ENCODE measurements around the gene NT5M.
"Not testable (repeated sequence)": the region's sequence is repeated elsewhere in the genome, so short reads cannot be mapped to it uniquely, and the experiment has no call there.

NT5M gene

DNA sequence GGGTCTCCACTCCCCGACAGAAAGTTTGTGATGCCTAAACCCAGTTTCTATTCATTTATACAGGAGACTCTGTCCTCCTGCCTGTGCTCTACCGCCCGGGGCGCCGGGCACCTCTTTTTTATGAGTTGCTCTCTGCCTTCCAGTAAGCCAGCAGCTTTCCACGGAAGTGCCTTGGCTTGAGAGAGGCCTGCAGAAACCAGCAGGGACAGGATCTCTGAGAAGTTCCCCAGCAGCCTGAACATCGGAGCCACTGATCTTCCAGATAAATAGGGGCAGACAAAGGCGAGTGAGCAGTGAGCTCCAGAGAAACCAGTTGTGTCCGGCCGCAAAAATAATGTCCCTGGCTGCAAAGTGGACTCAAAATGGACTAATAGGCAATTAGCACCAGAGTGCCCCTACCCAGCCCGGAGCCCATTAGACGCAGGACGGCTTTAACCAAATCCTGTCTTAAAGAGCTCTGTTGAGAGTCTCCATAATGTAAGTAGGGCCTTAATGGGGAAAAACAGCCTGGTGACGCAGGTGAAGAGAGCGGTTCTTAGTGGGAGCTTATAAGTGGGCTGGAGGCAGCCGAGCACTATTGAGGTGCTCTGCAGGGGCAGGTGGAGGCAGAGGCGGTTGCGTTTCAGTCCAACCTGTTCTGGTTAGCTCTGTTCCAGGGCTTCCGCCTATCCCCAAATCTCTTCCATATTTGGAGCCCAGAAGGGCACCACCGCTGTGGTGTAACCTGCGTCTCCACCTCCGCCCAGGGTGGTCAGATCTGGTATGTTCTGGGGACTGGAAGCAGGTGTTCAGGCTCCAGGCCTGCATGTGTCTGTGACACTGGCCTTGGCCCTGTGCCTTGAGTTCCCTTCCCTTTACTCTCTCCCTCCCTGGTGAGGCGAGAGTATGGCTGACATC is 74.1 kb downstream of the NT5M start:
- no peak for DNase-seq

DNA sequence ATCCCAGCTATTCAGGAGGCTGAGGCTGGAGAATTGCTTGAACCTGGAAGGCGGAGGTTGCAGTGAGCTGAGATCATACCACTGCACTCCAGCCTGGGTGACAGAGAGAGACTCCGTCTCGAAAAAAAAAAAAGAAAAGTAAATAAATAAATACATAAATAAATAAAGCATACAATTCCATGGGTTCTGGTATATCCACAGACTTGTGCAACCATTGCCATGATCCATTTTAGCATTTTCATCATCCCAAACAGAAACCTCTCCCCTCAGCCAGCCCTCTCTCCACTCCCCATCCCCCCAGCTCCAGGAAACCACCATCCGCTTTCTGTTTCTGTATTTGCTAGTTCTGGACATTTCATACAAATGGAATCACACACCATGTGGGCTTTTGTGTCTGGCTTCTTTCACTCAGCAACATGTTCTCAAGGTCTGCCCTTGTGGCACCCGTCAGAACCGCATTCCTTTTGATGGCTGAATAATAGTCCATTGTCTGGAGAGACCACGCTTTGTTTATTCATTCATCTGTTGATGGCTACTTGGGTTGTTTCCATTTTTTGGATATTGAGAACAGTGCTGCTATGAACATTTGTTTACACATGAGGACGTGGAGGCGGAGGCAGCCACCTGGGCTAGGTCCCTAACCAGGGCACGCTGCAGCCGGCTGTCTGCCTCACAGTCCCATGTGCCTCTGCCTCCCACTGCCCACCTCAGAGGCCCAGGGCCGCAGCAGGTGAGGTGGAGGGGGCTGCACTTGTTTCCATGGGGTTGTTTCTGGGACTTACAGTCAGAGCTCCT is 76.2 kb downstream of the NT5M start:
- DNase-seq: peak in 1 of 2 experiments; percentile 5

DNA sequence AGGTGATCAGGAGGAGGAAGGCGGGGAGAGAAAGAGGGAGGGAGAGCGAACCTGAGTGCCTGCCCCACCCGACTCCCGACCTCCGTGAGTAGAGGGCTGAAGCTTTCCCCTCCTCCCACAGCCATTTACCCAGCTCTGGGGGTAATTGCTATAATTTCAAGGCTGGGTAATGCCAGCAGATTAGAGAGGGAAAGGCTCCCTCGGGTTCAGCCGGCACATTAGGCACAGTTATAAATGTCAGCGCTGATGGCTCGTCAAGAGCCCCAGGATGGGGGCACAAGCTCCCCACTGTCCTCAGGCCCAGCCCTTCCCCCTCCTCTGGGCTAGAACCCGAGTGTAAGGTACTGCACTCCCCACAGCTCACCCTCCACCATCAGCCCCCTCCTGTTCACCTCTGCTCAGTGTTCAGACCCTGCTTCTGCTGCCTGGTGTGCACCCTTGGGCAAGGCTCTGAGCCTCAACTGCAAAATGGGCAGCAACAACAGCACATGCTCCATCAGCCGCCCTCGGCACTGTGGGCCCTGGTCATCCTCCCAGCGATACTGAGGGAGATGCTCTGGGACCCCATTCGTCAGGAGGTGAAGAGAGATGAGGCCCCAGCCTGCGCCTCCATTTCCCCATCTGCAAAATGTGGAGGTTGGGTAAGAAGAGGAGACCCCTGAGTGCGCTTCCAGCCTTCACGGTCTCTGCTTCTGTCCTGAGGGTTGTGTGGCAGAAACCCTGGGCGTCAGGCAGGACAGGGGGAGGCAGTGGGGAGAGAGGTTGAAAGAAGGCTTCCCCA is 77.2 kb downstream of the NT5M start:
- DNase-seq: no peak

DNA sequence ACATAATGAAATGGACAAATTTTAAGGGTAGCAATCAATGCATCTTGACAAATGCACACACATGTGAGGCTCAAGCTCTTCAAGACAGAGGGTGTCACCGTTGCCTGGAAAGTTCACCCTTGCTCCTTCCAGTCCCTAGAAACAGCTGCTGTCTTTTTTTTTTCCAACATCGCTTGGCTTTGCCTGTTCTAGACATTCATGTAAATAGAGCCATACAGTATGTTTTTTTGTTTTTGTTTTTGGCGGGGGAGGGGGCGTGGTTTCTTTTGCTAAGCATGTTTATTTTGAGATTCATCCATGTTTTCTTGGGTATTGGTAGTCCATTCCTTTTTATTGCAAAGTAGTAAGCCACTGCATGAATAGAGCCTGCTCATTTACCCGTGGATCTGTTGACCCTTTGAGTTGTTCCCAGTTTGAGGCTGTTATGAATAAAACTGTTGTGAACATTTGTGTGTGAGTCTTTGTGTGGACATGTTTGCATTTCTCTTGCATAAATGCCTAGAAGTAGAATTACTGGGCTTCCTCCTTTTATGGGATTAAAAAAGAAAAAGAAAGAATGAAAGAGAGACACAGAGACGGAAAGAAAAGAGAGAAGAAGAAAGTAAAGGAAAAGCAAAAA is 78.4 kb downstream of the NT5M start:
- no peak for DNase-seq

DNA sequence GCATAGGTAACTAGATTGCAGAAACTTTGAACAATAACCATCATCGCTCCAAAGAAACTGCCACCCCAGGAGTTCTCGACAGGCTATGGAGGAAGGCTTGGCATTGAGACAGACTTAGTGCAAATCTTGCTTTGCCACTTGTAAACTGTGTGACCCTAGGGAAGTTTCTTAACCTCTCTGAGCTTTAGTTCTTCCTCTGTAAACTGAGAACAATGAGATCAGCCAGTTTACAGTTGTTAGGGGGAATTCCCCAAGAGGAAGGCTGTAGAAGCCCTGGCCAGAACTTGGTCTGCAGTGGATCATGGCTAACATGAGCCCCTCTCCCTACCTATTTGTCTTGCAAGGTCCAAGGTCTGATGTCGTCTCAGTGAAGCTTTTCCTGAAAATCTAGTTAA is 78.9 kb downstream of the NT5M start:
- DNase-seq: no peak

DNA sequence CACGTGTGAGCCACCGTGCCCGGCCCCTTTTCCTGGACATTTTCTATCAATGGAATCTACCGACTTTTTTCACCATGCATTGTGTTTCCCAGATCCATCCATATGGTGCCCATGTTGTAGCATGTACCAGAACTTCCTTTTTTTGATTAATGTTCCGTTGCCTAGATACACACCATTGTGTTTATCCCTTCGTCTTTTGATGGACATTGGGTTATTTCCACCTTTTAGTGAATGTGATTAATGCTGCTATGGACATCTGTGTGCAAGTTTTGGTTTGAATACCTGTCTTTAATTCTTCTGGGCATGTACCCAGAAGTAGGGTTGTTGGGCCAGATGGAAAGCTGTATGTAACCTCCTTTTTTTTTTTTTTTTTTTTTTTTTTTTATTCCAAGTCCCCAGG is 79.8 kb downstream of the NT5M start:
- DNase-seq: no peak

DNA sequence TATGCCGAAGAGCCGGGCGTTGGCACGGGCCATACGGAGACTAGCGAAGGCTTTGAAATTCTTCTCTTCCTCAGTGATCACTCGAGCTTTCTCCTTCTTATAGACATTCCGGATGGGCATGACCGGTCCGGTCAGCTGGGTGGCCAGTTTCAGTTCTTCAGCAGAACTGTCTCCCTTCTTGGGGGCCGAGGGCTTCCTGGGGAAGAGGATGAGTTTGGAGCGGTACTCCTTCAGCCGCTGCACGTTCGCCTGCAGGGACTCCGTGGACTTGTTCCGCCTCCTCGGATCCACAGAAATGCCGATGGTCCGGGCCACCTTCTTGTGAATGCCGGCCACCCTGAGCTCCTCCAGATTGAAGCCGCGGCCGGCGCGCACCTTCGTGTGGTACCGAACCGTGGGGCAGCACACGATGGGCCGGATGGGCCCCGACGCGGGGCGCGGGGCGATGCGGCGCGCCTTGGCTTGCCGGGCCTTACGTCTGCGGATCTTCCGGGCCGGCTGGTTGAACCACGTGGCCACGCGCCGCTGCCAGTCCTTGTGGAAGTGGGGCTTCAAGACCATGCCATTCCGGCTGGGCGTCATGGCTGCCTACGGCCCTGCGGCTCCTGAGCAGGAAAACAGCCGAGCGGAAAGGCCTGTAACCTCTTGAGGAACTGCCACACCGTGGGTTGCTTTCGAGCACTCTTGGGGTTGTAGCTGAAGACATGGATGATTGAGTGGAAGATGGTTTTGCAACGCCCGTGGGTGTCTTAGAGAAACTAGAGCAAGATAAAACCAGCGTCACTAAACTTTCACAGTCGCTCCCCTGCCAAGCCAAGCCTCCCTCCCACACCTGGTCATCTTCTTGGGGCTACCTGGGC is 80.5 kb downstream of the NT5M start:
- DNase-seq: not testable (repeated sequence)

DNA sequence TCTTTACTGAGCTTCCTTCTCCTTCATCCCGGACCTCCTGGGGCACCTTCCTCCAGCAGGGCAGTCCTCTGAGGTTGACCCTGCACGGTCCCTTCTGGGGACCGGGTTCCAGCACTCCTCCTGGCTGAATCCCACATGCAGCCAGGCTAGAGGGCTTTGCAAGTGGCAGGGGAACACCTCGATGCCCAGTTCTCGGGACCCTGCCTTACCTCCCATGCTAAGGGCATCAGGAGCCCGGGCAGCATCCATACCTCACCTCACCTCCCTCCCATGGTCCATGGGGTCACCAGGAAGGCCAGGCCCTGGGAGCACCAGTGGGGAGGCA is 81.1 kb downstream of the NT5M start:
- no peak for DNase-seq

DNA sequence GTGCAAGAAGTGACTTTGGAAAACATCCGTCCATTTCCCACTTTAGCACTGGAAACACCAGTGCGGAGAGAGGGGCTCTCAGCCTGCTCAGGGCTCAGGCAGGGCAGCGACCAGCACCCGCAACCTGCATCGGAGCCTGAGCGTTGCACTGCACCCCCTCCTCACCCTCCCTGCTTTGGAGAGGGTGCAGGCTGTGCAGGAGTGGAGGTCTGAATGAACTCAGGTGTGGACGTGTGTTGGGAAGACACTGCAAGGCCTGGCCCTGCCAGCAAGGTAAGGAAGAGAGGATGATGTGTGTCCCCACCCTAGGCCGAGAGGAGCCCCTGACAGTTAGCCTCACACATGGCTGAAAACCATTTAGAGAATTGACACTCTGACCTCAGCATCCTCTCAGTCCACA is 81.8 kb downstream of the NT5M start:
- DNase-seq: no peak

DNA sequence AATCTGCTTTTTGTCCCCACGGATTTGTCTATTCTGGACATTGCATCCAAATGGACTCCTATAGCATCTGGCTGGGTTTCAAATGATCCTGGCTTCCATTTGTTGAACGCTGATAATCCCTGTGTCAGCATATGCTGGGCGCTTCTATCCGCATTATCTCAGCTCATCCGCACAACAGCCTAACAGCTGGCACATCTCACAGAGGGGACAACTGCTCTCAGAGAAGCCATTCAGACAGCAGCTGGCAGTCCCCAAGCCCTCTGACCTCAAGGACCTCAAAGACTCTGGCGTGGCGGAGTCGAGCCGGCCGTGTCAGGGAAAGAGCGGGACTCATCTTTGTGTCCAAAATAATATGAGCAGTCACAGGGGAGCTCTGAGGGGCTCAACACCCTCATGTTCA is 82.3 kb downstream of the NT5M start:
- no peak for DNase-seq

DNA sequence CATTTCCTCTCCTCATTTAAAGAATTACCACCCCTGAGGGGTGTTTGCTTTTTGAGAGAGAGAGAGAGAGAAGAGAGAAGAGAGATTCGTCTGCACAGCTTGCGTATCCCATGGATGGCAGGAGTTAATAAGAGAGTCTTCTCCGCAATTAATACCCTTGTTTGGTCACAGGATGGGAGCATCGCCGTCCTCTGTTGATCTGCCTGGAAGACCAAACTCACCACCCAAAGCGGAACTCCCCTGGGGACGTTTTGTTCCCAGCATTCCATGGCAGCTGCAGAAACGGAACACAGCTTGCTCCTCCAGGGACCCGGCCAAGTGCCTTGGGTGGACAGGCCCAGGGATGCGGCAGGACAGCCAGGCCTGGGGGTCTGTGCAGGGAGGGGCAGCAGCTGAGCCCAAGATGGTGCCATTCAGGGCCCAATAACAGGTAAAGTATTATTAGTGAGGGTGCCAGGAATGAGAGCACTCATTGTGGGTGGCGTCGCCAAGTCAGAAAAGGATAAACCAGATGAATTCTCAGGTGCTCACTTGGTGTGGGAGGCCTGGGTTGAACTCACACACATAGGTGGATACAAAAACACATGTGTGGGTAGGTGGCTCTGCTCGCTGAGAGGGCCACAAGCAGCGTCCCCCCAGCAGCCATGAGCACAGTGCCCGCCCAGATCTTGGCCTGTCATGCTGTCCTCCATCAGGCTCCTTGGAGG is 83.1 kb downstream of the NT5M start:
- DNase-seq: no peak

DNA sequence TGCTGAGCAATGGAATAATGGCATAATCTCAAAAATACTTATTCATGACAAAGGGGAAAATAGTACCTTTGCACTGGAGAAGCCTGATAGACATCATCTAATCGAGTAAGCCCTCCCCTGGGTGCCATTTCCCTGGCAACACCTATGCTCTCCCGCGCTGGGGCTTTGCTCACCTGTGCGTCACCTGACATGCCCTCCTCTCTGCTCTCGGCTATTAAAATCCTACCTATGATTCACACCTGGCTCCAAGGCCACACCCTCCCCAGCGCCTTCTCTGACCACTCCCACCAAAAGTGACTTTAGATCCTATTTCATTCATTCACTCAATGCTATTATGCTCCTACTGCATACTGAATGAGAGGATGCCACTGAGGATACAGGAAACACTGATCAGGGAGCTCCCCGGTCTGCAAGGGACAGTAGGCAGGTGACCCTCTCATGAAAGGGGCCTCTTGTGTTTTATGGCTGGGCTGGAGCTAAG is 83.9 kb downstream of the NT5M start:
- no peak for DNase-seq

DNA sequence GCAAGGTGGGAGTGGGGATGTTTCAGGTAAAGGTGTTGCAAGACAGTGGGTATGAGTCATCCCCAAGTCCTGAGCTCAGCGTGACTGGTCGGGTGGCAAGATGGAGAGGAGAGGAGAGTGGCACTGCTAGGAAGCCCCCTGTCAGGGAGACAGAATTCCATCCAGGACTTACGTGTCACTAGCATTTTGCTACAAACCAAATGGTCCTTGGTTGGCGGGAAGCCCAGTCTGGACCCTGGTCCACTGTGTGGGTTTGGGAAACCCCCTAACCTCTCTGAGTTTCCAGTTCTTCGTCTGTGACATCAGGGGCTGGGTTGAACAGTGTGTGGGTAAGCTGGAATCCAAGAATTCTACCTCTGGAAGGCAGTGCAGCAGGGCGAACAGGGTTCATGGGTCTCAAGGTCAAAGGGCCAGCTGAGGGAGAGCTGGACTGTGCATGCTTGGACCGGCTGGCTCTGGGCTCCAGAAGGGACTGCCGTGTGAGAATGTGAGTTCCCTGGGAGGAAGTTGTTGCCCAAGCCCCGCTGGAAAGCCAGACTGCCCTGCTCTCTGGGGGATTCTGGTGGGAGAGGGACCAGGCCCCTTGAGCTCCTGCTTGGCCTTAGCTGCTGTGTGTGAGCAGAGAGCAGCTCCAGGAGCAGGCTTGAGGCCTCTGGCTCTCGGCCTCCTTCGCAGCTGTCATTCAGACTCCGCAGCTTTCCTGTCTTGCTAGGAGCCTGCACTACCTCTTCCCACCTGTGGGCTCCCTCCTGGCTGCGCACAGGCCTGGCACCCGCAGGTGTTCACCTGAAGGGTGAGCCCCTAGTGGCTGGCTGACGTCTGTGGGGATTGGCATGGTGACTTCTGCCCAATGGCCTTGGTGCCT is 84.6 kb downstream of the NT5M start:
- peak in 1 of 2 experiments; percentile 33 for DNase-seq

DNA sequence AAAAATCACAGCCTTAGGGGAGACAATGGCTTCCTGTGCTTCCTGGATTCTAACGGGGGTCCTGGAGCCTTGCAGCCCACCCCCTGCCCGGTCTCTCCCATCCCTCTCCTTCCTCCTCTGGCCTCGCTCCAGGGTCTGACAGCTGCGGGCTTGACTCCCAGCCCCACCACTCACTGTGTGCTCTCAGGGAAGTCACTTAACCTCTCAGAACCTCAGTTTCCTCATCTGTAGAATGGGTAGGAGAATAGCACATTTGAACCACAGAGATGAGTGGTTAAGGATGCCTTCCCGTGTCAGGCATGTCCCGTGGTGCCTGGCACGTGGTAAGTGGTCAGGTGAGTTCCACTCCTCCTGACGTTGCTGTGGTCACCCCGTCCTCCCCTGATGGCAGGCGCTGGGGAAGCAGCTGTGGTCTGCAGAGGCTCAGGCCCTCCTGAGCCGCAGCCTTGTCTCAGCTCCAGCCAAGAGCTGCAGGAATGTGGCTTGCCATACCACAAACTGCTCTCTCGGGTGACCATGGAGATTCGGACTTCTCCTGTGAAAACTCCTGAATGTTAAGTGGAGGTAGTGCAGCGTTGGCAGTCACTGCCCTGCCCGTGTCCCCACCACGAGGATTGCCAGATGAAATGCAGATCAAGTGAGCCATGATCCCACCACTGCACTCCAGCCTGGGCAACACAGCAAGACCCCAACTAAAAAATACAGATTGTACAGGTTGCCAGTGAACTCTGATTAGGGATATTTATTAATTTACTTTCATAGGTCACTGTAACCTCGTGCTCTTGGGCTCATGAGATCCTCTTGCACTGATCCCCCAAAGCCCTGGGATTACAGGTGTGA is 85.7 kb downstream of the NT5M start:
- no peak for DNase-seq

DNA sequence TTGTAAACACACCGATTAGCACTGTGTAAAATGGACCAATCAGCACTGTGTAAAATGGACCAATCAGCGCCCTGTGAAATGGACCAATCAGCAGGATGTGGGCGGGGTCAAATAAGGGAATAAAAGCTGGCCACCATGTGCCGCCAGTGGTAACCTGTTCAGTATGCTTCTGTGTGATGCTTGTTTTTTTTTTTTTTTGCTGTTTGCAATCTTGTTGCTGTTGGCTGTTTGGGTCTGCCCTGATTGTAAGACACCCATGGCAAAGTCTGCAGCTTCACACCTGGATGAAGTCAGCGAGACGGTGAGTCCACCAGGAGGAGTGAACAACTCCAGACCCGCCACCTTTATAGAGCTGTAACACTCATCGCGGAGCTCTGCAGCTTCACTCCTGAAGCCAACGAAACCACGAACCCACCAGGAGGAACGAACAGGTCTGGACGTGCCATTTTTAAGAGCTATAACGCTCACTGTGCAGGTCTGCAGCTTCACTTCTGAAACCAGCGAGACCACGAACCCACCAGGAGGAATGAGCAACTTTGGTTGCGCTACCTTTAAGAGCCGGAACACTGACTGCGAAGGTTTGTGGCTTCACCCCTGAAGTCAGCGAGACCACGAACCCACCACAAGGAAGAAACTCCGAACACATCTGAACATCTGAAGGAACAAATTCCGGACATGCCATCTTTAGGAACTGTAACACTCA is 88.6 kb downstream of the NT5M start:
- no peak for DNase-seq

DNA sequence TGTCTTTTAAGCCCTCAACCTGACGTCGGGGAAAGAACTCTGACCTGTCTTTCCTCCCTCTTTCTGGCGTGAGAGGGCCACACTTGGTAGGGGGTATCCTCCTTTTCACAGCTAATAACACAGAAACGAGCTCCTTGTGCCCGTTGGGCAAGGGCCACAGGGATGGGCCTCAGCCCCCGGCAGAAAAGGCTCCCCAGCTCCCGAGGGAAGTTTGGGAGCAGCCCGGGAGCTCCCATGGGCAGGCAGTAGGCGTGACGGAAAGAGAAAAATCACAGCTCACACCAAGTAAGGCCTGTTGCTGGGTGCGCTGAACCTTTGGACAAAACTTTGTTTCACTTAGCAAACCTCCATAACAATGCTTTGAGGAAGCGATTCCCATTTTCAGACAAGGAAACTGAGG is 90.8 kb downstream of the NT5M start:
- no peak for DNase-seq

DNA sequence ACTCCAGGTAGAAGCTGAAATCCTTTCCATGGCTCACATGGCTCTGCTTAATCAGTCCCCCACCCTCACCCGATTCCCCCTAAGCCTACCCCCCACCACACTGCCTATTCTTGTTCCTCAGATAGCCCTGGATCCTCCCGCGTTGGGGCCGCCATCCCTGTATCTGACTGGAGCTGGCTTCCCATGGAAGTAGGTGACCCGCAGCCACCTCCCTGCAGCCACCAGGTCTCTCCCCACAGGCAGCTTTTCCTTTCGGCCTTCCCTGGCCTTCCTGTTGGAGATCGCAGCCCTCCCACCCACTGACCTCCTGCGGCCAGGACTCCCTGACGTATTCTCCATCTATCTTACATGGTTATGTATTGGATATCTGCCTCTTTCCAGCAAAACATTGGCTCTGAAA is 91.3 kb downstream of the NT5M start:
- no peak for DNase-seq

DNA sequence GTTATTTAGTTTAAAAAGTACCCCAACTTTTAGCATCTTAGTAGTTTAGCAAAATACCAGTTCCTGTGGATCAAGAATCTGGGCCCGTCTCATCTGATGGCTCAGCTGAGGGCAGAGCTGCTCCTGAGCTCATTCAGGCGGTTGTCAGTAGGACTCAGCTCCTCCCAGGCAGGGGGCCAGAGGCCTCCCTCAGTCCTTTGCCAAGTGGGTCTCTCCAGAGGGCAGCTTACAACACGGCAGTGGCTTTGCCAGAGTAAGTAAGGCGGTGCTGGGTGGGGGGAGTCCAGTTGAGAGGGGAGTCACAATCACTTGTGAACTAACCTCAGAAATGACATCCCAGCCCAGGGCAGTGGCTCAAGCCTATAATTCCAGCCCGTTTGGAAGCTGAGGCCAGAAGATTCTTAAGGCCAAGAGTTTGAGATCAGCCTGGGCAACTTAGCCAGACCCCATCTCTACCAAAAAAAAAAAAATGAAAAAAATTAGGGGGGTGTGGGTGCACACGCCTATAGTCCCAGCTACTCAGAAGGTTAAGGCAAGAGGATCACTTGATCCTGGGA is 92.2 kb downstream of the NT5M start:
- DNase-seq: no peak
